ENCODE measurements around the gene GAS6. TPM values are rescaled to one million over a fixed set of nuclear protein-coding genes. Genes with fewer than 3 reads are reported as not detected.

GAS6 gene
- polyA plus RNA-seq, 1 donor from 2014 or later = 52.4 TPM

GRCh38 chr13:113853518-113854237, 10.2 kb downstream of the GAS6 start:
- Histone ChIP-seq H3K36me3 (ENCODE audit: insufficient read depth, low read length) (no peaks in the 10 kb centered on the region), H3K27ac (ENCODE audit: low read length) (no peak overlapping the region), H3K9me3 (ENCODE audit: low read length) (no peaks in the 10 kb centered on the region), H3K27me3 (ENCODE audit: insufficient read depth, low read depth, low read length) (no peaks in the 10 kb centered on the region), H2AFZ (ENCODE audit: low read depth, low read length) (no peak overlapping the region), H3K9ac (ENCODE audit: low read length) (no peak overlapping the region), H3F3A (ENCODE audit: insufficient read depth, low read length, poor library complexity, severe bottlenecking) (no peaks in the 10 kb centered on the region), H3K9me2 (ENCODE audit: insufficient read depth, low read length) (no peaks in the 10 kb centered on the region), H3K4me3 (ENCODE audit: low read length) (no peak overlapping the region), H3K4me2 (ENCODE audit: low read length) (no peak overlapping the region), H4K20me1 (ENCODE audit: insufficient read depth) (no peaks in the 10 kb centered on the region), H3K79me2 (replicated peaks; ENCODE audit: insufficient read depth, low read length) (no peaks in the 10 kb centered on the region)
- no peak for TF ChIP-seq RAD21 (conservative IDR thresholded peaks at IDR 0.05)
- TF ChIP-seq POLR2AphosphoS5 (IDR thresholded peaks at IDR 0.05) = no peak
- TF ChIP-seq, protein P1, sequence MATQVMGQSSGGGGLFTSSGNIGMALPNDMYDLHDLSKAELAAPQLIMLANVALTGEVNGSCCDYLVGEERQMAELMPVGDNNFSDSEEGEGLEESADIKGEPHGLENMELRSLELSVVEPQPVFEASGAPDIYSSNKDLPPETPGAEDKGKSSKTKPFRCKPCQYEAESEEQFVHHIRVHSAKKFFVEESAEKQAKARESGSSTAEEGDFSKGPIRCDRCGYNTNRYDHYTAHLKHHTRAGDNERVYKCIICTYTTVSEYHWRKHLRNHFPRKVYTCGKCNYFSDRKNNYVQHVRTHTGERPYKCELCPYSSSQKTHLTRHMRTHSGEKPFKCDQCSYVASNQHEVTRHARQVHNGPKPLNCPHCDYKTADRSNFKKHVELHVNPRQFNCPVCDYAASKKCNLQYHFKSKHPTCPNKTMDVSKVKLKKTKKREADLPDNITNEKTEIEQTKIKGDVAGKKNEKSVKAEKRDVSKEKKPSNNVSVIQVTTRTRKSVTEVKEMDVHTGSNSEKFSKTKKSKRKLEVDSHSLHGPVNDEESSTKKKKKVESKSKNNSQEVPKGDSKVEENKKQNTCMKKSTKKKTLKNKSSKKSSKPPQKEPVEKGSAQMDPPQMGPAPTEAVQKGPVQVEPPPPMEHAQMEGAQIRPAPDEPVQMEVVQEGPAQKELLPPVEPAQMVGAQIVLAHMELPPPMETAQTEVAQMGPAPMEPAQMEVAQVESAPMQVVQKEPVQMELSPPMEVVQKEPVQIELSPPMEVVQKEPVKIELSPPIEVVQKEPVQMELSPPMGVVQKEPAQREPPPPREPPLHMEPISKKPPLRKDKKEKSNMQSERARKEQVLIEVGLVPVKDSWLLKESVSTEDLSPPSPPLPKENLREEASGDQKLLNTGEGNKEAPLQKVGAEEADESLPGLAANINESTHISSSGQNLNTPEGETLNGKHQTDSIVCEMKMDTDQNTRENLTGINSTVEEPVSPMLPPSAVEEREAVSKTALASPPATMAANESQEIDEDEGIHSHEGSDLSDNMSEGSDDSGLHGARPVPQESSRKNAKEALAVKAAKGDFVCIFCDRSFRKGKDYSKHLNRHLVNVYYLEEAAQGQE (IDR thresholded peaks at IDR 0.05; ENCODE audit: borderline replicate concordance) = no peak
- no peak for TF ChIP-seq TAF1 (IDR thresholded peaks at IDR 0.05; ENCODE audit: low read depth)
- TF ChIP-seq MXI1 (conservative IDR thresholded peaks at IDR 0.05; ENCODE audit: poor library complexity, severe bottlenecking) = no peak
- TF ChIP-seq SMC3 (conservative IDR thresholded peaks at IDR 0.05; ENCODE audit: poor library complexity) = no peak
- TF ChIP-seq EZH2 (IDR thresholded peaks at IDR 0.05; ENCODE audit: borderline replicate concordance, insufficient read depth, low read length, poor library complexity, severe bottlenecking) = no peak
- TF ChIP-seq EP300 (conservative IDR thresholded peaks at IDR 0.05; ENCODE audit: poor library complexity, severe bottlenecking) = no peak
- TF ChIP-seq CTCF (IDR thresholded peaks at IDR 0.05; ENCODE audit: poor library complexity, severe bottlenecking) = no peak

GRCh38 chr13:113852536-113853517, 11.0 kb downstream of the GAS6 start:
- no peaks in the 10 kb centered on the region for H3K9me3 ChIP-seq (ENCODE audit: low read length)

More at GRCh38 chr13:113852536-113853517, 11.0 kb downstream of the GAS6 start:
- Histone ChIP-seq H3K4me3 (ENCODE audit: low read length) (no peak overlapping the region), H3K79me2 (replicated peaks; ENCODE audit: insufficient read depth, low read length) (no peaks in the 10 kb centered on the region), H3K9ac (ENCODE audit: low read length) (no peak overlapping the region), H2AFZ (ENCODE audit: low read depth, low read length) (no peak overlapping the region), H4K20me1 (ENCODE audit: insufficient read depth) (no peaks in the 10 kb centered on the region), H3F3A (ENCODE audit: insufficient read depth, low read length, poor library complexity, severe bottlenecking) (no peaks in the 10 kb centered on the region), H3K36me3 (ENCODE audit: insufficient read depth, low read length) (no peaks in the 10 kb centered on the region), H3K27ac (ENCODE audit: low read length) (no peak overlapping the region), H3K27me3 (ENCODE audit: insufficient read depth, low read depth, low read length) (no peaks in the 10 kb centered on the region), H3K4me2 (ENCODE audit: low read length) (no peak overlapping the region), H3K9me2 (ENCODE audit: insufficient read depth, low read length) (no peaks in the 10 kb centered on the region)
- TF ChIP-seq TAF1 (IDR thresholded peaks at IDR 0.05; ENCODE audit: low read depth) (no peak), EZH2 (IDR thresholded peaks at IDR 0.05; ENCODE audit: borderline replicate concordance, insufficient read depth, low read length, poor library complexity, severe bottlenecking) (no peak), POLR2AphosphoS5 (IDR thresholded peaks at IDR 0.05) (no peak), SMC3 (conservative IDR thresholded peaks at IDR 0.05; ENCODE audit: poor library complexity) (no peak), CTCF (IDR thresholded peaks at IDR 0.05; ENCODE audit: poor library complexity, severe bottlenecking) (no peak), EP300 (conservative IDR thresholded peaks at IDR 0.05; ENCODE audit: poor library complexity, severe bottlenecking) (no peak)
- TF ChIP-seq, protein P1 (IDR thresholded peaks at IDR 0.05; ENCODE audit: borderline replicate concordance) = no peak
